Measurements from ENCODE around the gene POLR2B. TPM values are rescaled to one million over a fixed set of nuclear protein-coding genes. Genes with fewer than 3 reads are reported as not detected.

The POLR2B gene
- total RNA-seq, 1 donor from 2014 or later = 67.8 TPM

DNA sequence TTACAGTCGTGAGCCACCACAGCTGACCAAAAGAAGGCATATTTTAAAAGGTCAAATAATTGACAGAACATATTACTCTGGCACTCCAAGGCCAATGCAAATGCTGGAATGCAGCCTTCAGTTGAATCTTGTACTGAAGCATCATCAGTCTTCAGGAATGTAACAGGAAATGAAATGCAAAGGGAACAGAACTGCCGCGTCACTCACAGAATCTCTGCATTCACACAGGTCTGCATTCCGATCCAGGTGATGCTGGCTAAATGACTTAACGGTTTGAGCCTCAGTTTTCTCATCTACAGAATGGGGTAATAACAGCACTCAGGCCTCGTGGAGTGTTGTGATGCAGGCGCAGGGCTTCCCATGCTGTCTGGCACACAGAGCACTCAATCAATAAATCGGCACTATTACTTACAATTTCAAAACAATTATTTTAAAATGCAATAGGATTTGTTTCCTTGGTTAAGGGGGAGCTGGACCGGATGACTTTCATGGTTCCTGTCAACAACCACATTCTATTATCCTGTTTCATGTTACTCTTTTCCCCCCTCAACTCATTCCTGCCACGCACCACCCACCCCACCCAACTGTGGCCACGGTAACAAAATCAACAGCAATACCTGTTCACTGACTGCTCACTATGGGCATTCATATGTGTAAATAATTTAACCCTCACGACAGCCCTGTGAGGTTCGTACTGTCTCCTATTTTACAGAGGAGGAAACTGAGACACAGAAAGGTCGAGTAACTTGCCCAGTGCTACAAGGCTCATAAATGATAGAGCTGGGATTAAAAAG lies 99.1 kb downstream of the POLR2B start:
- DNase-seq = no peak
- Histone ChIP-seq H3K4me1 (peaks cover 18% of the 10 kb centered on the region), H3K36me3 (no peaks in the 10 kb centered on the region), H3K27me3 (ENCODE audit: low read depth) (no peaks in the 10 kb centered on the region), H3K9me3 (no peaks in the 10 kb centered on the region), H3K4me3 (no peak overlapping the region), H3K27ac (no peak overlapping the region)
- TF ChIP-seq, protein P1, sequence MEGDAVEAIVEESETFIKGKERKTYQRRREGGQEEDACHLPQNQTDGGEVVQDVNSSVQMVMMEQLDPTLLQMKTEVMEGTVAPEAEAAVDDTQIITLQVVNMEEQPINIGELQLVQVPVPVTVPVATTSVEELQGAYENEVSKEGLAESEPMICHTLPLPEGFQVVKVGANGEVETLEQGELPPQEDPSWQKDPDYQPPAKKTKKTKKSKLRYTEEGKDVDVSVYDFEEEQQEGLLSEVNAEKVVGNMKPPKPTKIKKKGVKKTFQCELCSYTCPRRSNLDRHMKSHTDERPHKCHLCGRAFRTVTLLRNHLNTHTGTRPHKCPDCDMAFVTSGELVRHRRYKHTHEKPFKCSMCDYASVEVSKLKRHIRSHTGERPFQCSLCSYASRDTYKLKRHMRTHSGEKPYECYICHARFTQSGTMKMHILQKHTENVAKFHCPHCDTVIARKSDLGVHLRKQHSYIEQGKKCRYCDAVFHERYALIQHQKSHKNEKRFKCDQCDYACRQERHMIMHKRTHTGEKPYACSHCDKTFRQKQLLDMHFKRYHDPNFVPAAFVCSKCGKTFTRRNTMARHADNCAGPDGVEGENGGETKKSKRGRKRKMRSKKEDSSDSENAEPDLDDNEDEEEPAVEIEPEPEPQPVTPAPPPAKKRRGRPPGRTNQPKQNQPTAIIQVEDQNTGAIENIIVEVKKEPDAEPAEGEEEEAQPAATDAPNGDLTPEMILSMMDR (IDR thresholded peaks at IDR 0.05) = no peak
- intact Hi-C loops (cut with DNase I) = no loop called here
- peak in 1 of 2 donors; percentile 11 for ATAC-seq

DNA sequence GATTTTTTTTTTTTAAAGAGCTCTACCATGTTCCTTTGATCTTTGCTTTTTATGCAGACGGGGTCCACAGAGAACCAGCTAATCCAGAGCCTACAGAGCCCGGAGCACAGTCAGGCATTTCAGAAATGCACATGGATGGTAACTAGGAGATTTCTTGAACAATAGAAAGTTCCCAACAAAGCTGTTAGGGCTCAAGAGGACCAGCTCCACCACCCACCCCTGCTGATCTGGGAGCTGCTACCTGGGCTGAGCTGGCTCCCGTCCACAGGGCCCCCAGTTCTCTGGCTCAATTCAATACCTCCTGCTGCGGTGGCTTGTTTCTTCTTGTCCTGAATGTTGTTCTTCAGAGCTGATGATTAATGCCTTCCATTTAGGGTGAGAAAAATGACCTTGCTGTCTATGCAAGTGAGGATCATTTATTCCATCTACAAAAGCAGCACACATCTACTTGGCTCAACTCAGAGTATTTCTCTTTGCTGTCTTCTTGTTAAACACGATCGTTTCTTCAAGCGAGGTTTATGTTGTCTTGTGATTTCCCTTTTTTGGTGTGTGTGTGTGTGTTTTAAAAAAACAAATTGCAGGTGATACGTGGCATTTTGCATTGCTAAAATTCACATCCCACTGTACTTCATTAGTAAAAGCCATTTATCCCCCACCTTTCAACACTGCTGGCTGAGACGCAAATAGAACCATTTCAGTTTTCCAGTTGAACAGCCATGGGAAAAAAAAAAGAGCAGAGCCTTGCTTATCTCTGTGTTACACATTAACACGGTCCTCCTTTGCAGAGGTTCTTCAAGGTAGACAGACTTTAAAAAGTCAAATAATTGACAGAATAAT lies 100.2 kb downstream of the POLR2B start:
- peak; percentile 58 for DNase-seq

More for the DNA sequence above, 100.2 kb downstream of the POLR2B start:
- peak overlapping the region; percentile 63 for H3K27ac ChIP-seq
- no peak overlapping the region for H3K4me3 ChIP-seq
- no peaks in the 10 kb centered on the region for H3K27me3 ChIP-seq (ENCODE audit: low read depth)
- intact Hi-C loops (cut with DNase I) = no loop called here
- TF ChIP-seq, protein P1 (IDR thresholded peaks at IDR 0.05) = no peak
- ATAC-seq = peak; percentile 52 to 55
- H3K9me3 ChIP-seq = no peaks in the 10 kb centered on the region
- no peaks in the 10 kb centered on the region for H3K36me3 ChIP-seq
- H3K4me1 ChIP-seq = peaks cover 26% of the 10 kb centered on the region

Other genes with a start within 250 kb of the POLR2B start
- gene SPINK2, start 157.2 kb upstream of the POLR2B start, total RNA-seq = not detected
- gene REST, start 71.0 kb upstream of the POLR2B start, total RNA-seq = 39.5 TPM
- 14.9 TPM for gene NOA1, start 1.3 kb upstream of the POLR2B start, total RNA-seq
- 322 TPM for gene IGFBP7, start 131.5 kb downstream of the POLR2B start, total RNA-seq

Measured in lower lobe of right lung (tissue), 2 donors.